ENCODE measurements around the gene MAP2K6. TPM values are rescaled to one million over a fixed set of nuclear protein-coding genes. Genes with fewer than 3 reads are reported as not detected.

MAP2K6 gene
- total and polyA plus RNA-seq, 2 experiments from 2014 or later: 0.11 to 0.43 TPM

GRCh38 chr17:69497161-69497560 lies 82.7 kb downstream of the MAP2K6 start:
- Histone ChIP-seq H3K79me2 (ENCODE audit: insufficient read depth) (no peaks in the 10 kb centered on the region), H3K27ac (no peak overlapping the region), H3K36me3 (ENCODE audit: low read depth) (no peaks in the 10 kb centered on the region), H3K9me3 (ENCODE audit: low read depth) (no peaks in the 10 kb centered on the region), H3K4me3 (no peak overlapping the region), H3F3A (ENCODE audit: insufficient read depth) (peaks cover 1% of the 10 kb centered on the region; the same call in 1 of the 2 replicates), H3K4me1 (ENCODE audit: insufficient read depth) (peaks cover 25% of the 10 kb centered on the region), H3K9ac (no peak overlapping the region), H4K20me1 (ENCODE audit: insufficient read depth) (no peaks in the 10 kb centered on the region), H3K4me2 (ENCODE audit: unreplicated experiment) (no peak overlapping the region), H2AFZ (no peak overlapping the region), H3K9me2 (ENCODE audit: insufficient read depth) (no peaks in the 10 kb centered on the region), H3K27me3 (replicated peaks; ENCODE audit: insufficient read depth) (no peaks in the 10 kb centered on the region)
- no peak for TF ChIP-seq EZH2phosphoT487 (IDR thresholded peaks at IDR 0.05; ENCODE audit: insufficient read depth, low read depth)
- in situ Hi-C loops (cut with MboI): no loop called here
- WGBS, 2 experiments (ENCODE audit: low coverage in 1 of 2, low lambda C conversion rate in 2 of 2, missing lambda C conversion rate in 2 of 2): 86 to 93% methylated on average over 1 of the region's 1 CpG
- no peak for DNase-seq

DNA sequence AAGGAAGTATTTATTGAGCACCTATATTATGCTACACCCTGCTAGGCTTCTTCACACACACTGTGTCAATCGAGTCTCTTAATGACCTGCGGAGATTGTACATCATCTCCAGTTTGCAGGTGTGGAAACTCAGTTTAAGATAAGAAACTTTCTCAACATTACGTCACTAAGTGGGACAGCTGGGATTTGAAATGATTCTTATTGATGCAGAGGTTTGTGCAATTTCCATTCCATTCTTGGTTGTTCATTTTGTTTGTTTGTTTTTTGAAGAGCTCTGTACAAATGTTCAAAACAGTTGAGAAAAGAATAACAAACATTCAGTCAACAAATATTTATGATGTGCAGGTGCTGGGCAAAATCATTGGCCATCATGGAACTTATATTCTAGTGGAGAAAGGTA lies 84.8 kb downstream of the MAP2K6 start:
- Histone ChIP-seq H3K4me1 (ENCODE audit: insufficient read depth) (peaks cover 19% of the 10 kb centered on the region), H3K9ac (no peak overlapping the region), H3K4me2 (ENCODE audit: unreplicated experiment) (no peak overlapping the region), H3K27ac (no peak overlapping the region), H3F3A (ENCODE audit: insufficient read depth) (no peaks in the 10 kb centered on the region; the same call in 1 of the 2 replicates), H3K79me2 (ENCODE audit: insufficient read depth) (no peaks in the 10 kb centered on the region), H3K4me3 (no peak overlapping the region), H3K9me2 (ENCODE audit: insufficient read depth) (no peaks in the 10 kb centered on the region), H4K20me1 (ENCODE audit: insufficient read depth) (no peaks in the 10 kb centered on the region), H3K27me3 (replicated peaks; ENCODE audit: insufficient read depth) (no peaks in the 10 kb centered on the region), H3K9me3 (ENCODE audit: low read depth) (no peaks in the 10 kb centered on the region), H3K36me3 (ENCODE audit: low read depth) (no peaks in the 10 kb centered on the region), H2AFZ (no peak overlapping the region)
- no peak for TF ChIP-seq EZH2 (IDR thresholded peaks at IDR 0.05; ENCODE audit: insufficient read depth, poor library complexity, severe bottlenecking)
- no peak for DNase-seq
- in situ Hi-C loops (cut with MboI): no loop called here
- 71 to 78% methylated on average over 3 of the region's 3 CpGs for WGBS, 2 experiments (ENCODE audit: low coverage in 1 of 2, low lambda C conversion rate in 2 of 2, missing lambda C conversion rate in 2 of 2)

DNA sequence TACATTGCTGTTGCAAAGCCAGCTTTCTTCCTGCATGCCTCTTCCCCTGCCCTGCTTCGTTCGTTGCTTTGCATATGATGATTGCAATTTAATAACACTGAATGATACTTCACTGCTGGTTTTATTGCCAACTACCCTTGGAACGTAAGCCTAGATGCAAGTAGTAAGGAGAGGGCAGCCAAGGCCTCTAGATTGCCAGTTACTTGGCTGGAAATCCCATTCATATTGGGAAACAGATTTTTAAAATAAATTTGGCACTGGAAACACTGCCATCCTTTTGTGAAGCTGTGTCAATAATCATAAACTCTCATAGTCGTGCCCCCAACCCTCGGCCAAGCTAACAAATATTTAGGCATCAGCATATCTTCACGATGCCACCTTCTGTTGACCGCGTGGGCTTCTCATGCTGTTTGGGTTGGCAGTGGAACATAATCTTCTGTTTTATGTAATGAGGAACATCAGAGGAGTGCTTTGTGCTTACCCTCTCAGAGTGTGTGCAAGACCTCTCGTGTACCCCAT lies 86.5 kb downstream of the MAP2K6 start:
- no peak overlapping the region for H3K27ac ChIP-seq
- H3K9me3 ChIP-seq (ENCODE audit: low read depth): no peaks in the 10 kb centered on the region
- WGBS, 2 experiments (ENCODE audit: low coverage in 1 of 2, low lambda C conversion rate in 2 of 2, missing lambda C conversion rate in 2 of 2): 14 to 19% methylated on average over 9 of the region's 9 CpGs
- H3K4me3 ChIP-seq: no peak overlapping the region
- peaks cover 19% of the 10 kb centered on the region for H3K4me1 ChIP-seq (ENCODE audit: insufficient read depth)
- DNase-seq: peak; percentile 14
- in situ Hi-C loops (cut with MboI): loop anchor here (25.0 kb wide), 1 partner anchor 714 kb away; no protein-coding TSS in a partner anchor
- H3K4me2 ChIP-seq (ENCODE audit: unreplicated experiment): peak overlapping the region; percentile 72
- no peaks in the 10 kb centered on the region; the same call in 1 of the 2 replicates for H3F3A ChIP-seq (ENCODE audit: insufficient read depth)
- peak overlapping the region; percentile 79 for H2AFZ ChIP-seq
- no peak overlapping the region for H3K9ac ChIP-seq
- H3K79me2 ChIP-seq (ENCODE audit: insufficient read depth): no peaks in the 10 kb centered on the region
- no peaks in the 10 kb centered on the region for H3K36me3 ChIP-seq (ENCODE audit: low read depth)
- TF ChIP-seq EZH2phosphoT487 (IDR thresholded peaks at IDR 0.05; ENCODE audit: insufficient read depth, low read depth) (no peak), EZH2 (IDR thresholded peaks at IDR 0.05; ENCODE audit: insufficient read depth, poor library complexity, severe bottlenecking) (no peak)
- no peaks in the 10 kb centered on the region for H4K20me1 ChIP-seq (ENCODE audit: insufficient read depth)
- no peaks in the 10 kb centered on the region for H3K27me3 ChIP-seq (replicated peaks; ENCODE audit: insufficient read depth)
- no peaks in the 10 kb centered on the region for H3K9me2 ChIP-seq (ENCODE audit: insufficient read depth)

DNA sequence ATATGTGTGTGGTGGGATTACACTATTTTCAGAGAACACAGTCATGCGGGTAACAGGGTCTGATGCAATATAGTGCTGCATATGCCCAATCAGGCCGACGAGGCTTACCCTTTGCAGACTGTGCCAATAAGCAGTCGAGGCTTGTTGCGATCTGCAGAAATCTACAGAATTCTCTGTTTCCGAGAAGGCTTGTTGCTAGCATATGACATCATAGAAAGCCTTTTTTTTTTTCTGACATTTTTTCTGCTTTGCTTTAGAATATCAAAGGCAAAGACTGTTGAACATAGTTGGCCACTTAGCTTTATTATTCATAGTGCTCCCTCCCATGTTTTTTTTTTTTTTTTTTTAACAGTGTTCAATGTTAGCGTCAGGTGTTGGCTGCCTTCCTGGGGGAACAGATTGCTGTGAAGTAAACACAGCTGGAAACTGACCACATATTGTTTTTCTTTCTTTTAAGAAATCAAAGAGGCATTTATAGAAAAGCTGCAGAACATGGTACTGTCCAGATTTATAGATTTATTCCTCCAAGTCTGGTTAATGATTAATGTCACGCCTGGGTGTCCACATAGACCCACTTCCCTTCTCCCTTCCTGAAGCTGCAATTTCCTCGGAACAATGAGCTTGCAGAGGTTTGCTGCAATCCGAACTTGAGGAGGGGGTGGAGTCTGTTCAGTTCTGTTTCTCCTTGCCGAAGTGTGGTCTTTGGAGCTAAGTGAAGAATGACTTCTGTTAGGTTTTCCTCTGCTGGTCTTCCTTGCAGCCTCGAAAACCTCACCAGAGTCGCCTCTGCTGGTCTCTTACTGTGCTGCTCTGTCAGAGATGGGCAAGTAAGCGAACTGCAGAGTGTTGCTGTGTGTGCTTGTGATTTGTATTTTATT lies 87.3 kb downstream of the MAP2K6 start:
- Histone ChIP-seq H3K79me2 (ENCODE audit: insufficient read depth) (no peaks in the 10 kb centered on the region), H3K27me3 (replicated peaks; ENCODE audit: insufficient read depth) (no peaks in the 10 kb centered on the region), H3F3A (ENCODE audit: insufficient read depth) (no peaks in the 10 kb centered on the region; the same call in 1 of the 2 replicates), H4K20me1 (ENCODE audit: insufficient read depth) (no peaks in the 10 kb centered on the region), H3K4me3 (peak overlapping the region; percentile 45), H3K9me2 (ENCODE audit: insufficient read depth) (no peaks in the 10 kb centered on the region), H3K9me3 (ENCODE audit: low read depth) (no peaks in the 10 kb centered on the region), H2AFZ (peak overlapping the region; percentile 79), H3K9ac (peak overlapping the region; percentile 11; the same call in 1 of the 2 replicates), H3K27ac (0 out of 2 replicates have a peak overlapping the region, but pooled peaks have one; percentile 11), H3K4me2 (ENCODE audit: unreplicated experiment) (peak overlapping the region; percentile 72), H3K36me3 (ENCODE audit: low read depth) (no peaks in the 10 kb centered on the region), H3K4me1 (ENCODE audit: insufficient read depth) (peaks cover 19% of the 10 kb centered on the region)
- DNase-seq: peak; percentile 68
- no peak for TF ChIP-seq EZH2phosphoT487 (IDR thresholded peaks at IDR 0.05; ENCODE audit: insufficient read depth, low read depth)
- TF ChIP-seq EZH2 (IDR thresholded peaks at IDR 0.05; ENCODE audit: insufficient read depth, poor library complexity, severe bottlenecking): no peak
- in situ Hi-C loops (cut with MboI): loop anchor here (25.0 kb wide), 1 partner anchor 715 kb away; no protein-coding TSS in a partner anchor
- 6 to 7% methylated on average over 14 of the region's 14 CpGs for WGBS, 2 experiments (ENCODE audit: low coverage in 1 of 2, low lambda C conversion rate in 2 of 2, missing lambda C conversion rate in 2 of 2)
